T-helper 1 cell treated with Interleukin-12 subunit alpha and Interleukin-12 subunit beta and Interleukin-4 antibody, amounts not matched to agents 30 μg/mL and 1 μg/mL, for 36 hours (primary cell): ENCODE data around the gene KCNS1.
"Not testable (repeated sequence)": the region's sequence is repeated elsewhere in the genome, so short reads cannot be mapped to it uniquely, and the experiment has no call there.

Source experiments
- H3K27ac Mint-ChIP-seq: one replicate; pipeline ENCODE4 v1.8.0; 2021; ENCODE audit warnings: mild to moderate bottlenecking, mixed read lengths
- H3K27me3 Mint-ChIP-seq: one replicate; pipeline ENCODE4 v1.8.0; 2021; ENCODE audit warnings: low read depth, mixed read lengths
- H3K36me3 Mint-ChIP-seq: one replicate; pipeline ENCODE4 v1.8.0; 2021; ENCODE audit warnings: low read depth, mixed read lengths
- H3K4me1 Mint-ChIP-seq: one replicate; pipeline ENCODE4 v1.8.0; 2021; ENCODE audit warnings: low read depth, mixed read lengths
- H3K4me3 Mint-ChIP-seq: one replicate; pipeline ENCODE4 v1.8.0; 2021; ENCODE audit warnings: mild to moderate bottlenecking, moderate library complexity, mixed read lengths
- H3K9me3 Mint-ChIP-seq: one replicate; pipeline ENCODE4 v1.8.0; 2021; ENCODE audit warnings: mixed read lengths

The KCNS1 gene, protein sequence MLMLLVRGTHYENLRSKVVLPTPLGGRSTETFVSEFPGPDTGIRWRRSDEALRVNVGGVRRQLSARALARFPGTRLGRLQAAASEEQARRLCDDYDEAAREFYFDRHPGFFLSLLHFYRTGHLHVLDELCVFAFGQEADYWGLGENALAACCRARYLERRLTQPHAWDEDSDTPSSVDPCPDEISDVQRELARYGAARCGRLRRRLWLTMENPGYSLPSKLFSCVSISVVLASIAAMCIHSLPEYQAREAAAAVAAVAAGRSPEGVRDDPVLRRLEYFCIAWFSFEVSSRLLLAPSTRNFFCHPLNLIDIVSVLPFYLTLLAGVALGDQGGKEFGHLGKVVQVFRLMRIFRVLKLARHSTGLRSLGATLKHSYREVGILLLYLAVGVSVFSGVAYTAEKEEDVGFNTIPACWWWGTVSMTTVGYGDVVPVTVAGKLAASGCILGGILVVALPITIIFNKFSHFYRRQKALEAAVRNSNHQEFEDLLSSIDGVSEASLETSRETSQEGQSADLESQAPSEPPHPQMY

DNA sequence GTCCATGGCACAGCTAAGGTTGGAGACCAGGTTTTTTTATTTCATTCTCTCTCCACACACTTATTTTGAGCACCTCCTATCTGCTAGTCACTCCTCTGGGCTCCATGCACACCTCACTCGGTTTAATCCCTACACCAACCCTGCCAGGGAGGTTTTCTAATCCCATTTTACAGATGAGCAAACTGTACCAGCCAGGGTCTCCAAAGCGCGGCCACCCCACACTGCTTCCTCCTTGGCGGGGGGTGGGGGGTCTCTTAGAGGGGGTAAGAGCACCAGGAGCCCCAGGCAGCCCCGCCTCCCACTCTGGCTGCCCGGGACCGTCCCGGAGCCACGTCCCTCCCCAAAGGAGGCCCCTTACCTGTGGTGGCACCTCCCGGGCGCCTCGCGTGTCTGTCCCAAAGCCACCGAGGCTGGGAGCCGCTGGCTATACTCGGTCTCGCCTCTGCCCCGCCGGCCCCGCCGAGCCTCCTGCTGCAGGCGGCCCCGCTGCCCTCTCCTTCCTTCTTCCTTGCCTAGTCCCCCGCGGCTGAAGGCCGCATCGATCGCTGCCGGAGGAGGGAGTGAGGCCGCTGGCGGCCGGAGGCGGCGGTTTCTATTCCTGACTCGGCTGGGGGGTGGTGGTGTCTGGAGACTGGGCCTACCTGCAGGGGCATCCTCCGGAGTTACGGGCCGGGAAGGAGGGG lies at the start of gene KCNS1:
TSS of gene KCNS1 (minus strand) at position 565 of the 683 bp plus-strand sequence. CDS start 1,891 bp downstream, outside the sequence.
- Mint-ChIP-seq H3K4me1 (peaks cover 10% of the 10 kb centered on the region), H3K27me3 (peaks cover 63% of the 10 kb centered on the region), H3K9me3 (no peaks in the 10 kb centered on the region), H3K4me3 (no peak within 1 kb of the TSS), H3K36me3 (no peaks in the 10 kb centered on the region), H3K27ac (no peak within 1 kb of the TSS)

DNA sequence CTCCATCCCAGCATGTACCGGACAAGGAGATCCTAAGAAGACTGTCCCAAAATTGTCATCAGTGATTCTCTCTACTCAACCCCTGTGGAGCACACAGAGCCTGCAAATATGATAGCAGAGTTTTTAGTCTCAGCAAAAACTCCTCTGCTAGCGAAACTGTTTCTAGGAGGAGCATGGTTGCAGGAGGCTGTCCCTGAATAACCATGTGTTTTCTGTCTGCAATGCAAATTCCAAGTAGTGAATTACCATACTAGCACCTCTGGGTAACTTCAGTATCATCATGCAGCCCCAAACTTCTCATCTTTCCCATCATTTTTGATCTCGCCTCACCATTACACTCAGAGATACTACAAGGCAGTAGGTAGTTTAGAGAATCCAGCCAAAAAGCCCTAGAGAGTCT lies 48.1 kb upstream of the KCNS1 start:
- Mint-ChIP-seq H3K9me3 (no peaks in the 10 kb centered on the region), H3K4me1 (no peaks in the 10 kb centered on the region), H3K27ac (no peak overlapping the region), H3K36me3 (no peaks in the 10 kb centered on the region), H3K4me3 (no peak overlapping the region), H3K27me3 (peaks cover 36% of the 10 kb centered on the region)

DNA sequence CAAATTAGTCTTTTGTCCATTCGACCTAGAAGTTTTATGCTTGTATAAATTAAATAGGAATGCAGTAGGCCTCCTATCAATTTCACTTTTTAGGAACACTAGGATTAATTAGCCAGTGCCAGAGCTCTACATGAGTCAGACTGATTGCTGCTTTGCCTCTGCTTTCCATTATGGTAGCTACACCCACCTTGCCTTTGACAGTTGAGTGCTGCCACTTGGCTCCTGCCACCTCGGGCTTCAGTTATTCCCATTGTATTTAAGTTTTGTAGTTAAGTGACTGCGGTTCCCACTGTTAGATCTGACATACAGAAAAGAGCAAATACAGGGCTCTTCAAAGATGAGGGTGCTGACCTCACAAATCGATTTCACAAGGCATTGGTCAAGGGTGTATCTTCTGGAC lies 39.9 kb upstream of the KCNS1 start:
- Mint-ChIP-seq H3K4me3 (no peak overlapping the region), H3K36me3 (no peaks in the 10 kb centered on the region), H3K27ac (no peak overlapping the region), H3K4me1 (no peaks in the 10 kb centered on the region), H3K27me3 (peaks cover 15% of the 10 kb centered on the region), H3K9me3 (no peaks in the 10 kb centered on the region)

- not testable (repeated sequence) for H3K36me3 Mint-ChIP-seq, H3K9me3 Mint-ChIP-seq, H3K4me1 Mint-ChIP-seq, H3K4me3 Mint-ChIP-seq, H3K27ac Mint-ChIP-seq
- H3K27me3 Mint-ChIP-seq = peaks cover 11% of the 10 kb centered on the region
These were observed 38.9 kb upstream of the KCNS1 start for GRCh38 chr20:45139733-45140375.

- Mint-ChIP-seq H3K4me3 (no peak overlapping the region), H3K27me3 (peaks cover 9% of the 10 kb centered on the region), H3K9me3 (no peaks in the 10 kb centered on the region), H3K27ac (no peak overlapping the region), H3K4me1 (no peaks in the 10 kb centered on the region), H3K36me3 (no peaks in the 10 kb centered on the region)
These were observed 37.8 kb upstream of the KCNS1 start for GRCh38 chr20:45138561-45139300.

- Mint-ChIP-seq H3K4me1 (no peaks in the 10 kb centered on the region), H3K9me3 (no peaks in the 10 kb centered on the region), H3K27me3 (peaks cover 22% of the 10 kb centered on the region), H3K4me3 (no peak overlapping the region), H3K27ac (no peak overlapping the region), H3K36me3 (no peaks in the 10 kb centered on the region)
These were observed 36.0 kb upstream of the KCNS1 start for GRCh38 chr20:45136911-45137310.

DNA sequence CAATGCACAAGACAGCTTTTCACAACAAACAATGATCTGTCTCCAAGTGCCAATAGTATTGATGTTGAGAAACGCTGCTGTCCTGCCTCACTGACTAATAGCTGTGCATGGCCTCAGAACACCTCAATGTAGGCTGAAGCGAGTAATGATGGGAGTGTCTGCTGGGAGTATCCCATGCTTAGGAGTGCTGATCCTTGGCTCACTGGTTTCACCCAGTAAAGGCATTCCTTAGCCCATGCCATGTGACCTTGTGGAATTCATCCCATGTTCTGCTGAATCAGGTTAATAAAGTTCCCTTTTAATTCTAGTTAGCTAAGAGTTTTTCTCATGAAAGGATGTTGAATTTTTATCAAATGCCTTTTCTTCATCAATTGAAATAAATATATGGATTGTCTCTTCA lies 27.2 kb upstream of the KCNS1 start:
- Mint-ChIP-seq H3K36me3 (no peaks in the 10 kb centered on the region), H3K4me1 (no peaks in the 10 kb centered on the region), H3K4me3 (no peak overlapping the region), H3K27ac (no peak overlapping the region), H3K27me3 (peaks cover 66% of the 10 kb centered on the region), H3K9me3 (no peaks in the 10 kb centered on the region)

DNA sequence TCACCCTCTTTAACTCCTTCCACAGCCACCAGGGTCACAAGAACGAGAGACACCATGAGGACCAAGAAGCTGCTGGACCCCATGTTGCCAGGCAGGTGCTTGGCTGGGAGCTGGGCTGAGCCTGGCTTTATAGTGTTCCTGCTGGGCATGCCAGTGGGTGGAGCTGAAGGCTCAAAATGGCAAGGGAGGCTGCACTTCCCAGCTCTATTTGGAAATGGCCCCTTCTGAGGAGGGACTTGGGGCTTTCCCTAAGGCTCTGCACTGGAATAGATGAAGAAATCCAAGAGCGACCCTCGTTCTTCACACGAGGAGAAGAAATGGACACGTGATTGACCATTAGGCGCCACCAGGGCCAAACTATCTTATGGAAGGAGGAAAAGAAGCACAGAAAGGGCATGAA lies 23.4 kb upstream of the KCNS1 start, which contains the start of gene WFDC12:
TSS of gene WFDC12 (minus strand) at position 101 of the 400 bp plus-strand sequence. CDS start at position 83, 18 bp downstream.
- no peak within 1 kb of the TSS for H3K4me3 Mint-ChIP-seq
- H3K36me3 Mint-ChIP-seq = no peaks in the 10 kb centered on the region
- no peak within 1 kb of the TSS for H3K27ac Mint-ChIP-seq
- peaks cover 51% of the 10 kb centered on the region for H3K27me3 Mint-ChIP-seq
- no peaks in the 10 kb centered on the region for H3K4me1 Mint-ChIP-seq
- H3K9me3 Mint-ChIP-seq = no peaks in the 10 kb centered on the region

DNA sequence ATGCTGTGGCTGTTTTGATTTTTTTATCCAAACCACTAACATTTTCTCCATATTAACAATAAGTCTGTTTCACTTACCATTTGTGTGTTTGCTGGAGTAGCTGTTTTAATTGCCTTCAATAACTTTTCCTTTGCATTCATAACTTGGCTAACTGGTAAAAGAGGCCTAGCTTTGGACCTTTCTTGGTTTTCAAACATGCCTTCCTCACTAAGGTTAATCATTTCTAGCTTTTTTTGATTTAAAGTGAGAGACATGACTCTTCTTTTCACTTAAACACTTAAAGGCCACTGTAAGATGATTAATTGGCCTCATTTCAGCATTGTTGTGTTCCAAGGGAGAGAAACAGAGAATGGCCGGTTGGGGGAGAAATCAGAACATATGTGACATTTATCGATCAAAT lies 20.5 kb upstream of the KCNS1 start:
- Mint-ChIP-seq H3K36me3 (no peaks in the 10 kb centered on the region), H3K4me3 (no peak overlapping the region), H3K9me3 (no peaks in the 10 kb centered on the region), H3K4me1 (no peaks in the 10 kb centered on the region), H3K27me3 (peaks cover 42% of the 10 kb centered on the region), H3K27ac (no peak overlapping the region)

GRCh38 chr20:45119556-45120266 lies 18.8 kb upstream of the KCNS1 start:
- H3K4me1 Mint-ChIP-seq = peaks cover 5% of the 10 kb centered on the region
- H3K36me3 Mint-ChIP-seq = no peaks in the 10 kb centered on the region
- H3K4me3 Mint-ChIP-seq = no peak overlapping the region
- no peak overlapping the region for H3K27ac Mint-ChIP-seq
- H3K27me3 Mint-ChIP-seq = peaks cover 34% of the 10 kb centered on the region
- no peaks in the 10 kb centered on the region for H3K9me3 Mint-ChIP-seq

GRCh38 chr20:45118028-45118427 lies 17.1 kb upstream of the KCNS1 start:
- no peak overlapping the region for H3K27ac Mint-ChIP-seq
- H3K27me3 Mint-ChIP-seq = peaks cover 26% of the 10 kb centered on the region
- no peaks in the 10 kb centered on the region for H3K36me3 Mint-ChIP-seq
- no peak overlapping the region for H3K4me3 Mint-ChIP-seq
- H3K4me1 Mint-ChIP-seq = peaks cover 5% of the 10 kb centered on the region
- H3K9me3 Mint-ChIP-seq = no peaks in the 10 kb centered on the region

- Mint-ChIP-seq H3K9me3 (no peaks in the 10 kb centered on the region), H3K36me3 (no peaks in the 10 kb centered on the region), H3K4me1 (peaks cover 5% of the 10 kb centered on the region), H3K4me3 (no peak overlapping the region), H3K27ac (no peak overlapping the region), H3K27me3 (peaks cover 24% of the 10 kb centered on the region)
These were observed 16.7 kb upstream of the KCNS1 start for GRCh38 chr20:45117581-45117980.

GRCh38 chr20:45115829-45116228 lies 14.9 kb upstream of the KCNS1 start:
- peaks cover 5% of the 10 kb centered on the region for H3K4me1 Mint-ChIP-seq
- H3K9me3 Mint-ChIP-seq = no peaks in the 10 kb centered on the region
- H3K27ac Mint-ChIP-seq = no peak overlapping the region
- H3K4me3 Mint-ChIP-seq = no peak overlapping the region
- H3K36me3 Mint-ChIP-seq = no peaks in the 10 kb centered on the region
- H3K27me3 Mint-ChIP-seq = peaks cover 16% of the 10 kb centered on the region

- no peak overlapping the region for H3K27ac Mint-ChIP-seq
- H3K27me3 Mint-ChIP-seq = peaks cover 14% of the 10 kb centered on the region
- no peak overlapping the region for H3K4me3 Mint-ChIP-seq
- peaks cover 5% of the 10 kb centered on the region for H3K4me1 Mint-ChIP-seq
- no peaks in the 10 kb centered on the region for H3K9me3 Mint-ChIP-seq
- no peaks in the 10 kb centered on the region for H3K36me3 Mint-ChIP-seq
These were observed 14.5 kb upstream of the KCNS1 start for GRCh38 chr20:45115386-45115774.
